Uterus (tissue), 2 donors: ENCODE results near the gene MAN2B2.

Source experiments
- POLR2A ChIP-seq, 2 donors: fragments of 450-650 bp; IDR thresholded peaks; one replicate each; pipeline ENCODE4 v1.6.1; 2016; ENCODE audit warnings: antibody characterized with exemption in 2 of 2, mild to moderate bottlenecking in 1 of 2, moderate library complexity in 1 of 2
- TF ChIP-seq, protein P1 (sequence below), 4 experiments: fragments of 200-600 bp in 2 of 4; fragments of 450-650 bp in 2 of 4; sonication (generic) in 2 of 4; IDR thresholded peaks; one replicate each; pipeline ENCODE4 v1.5.1; 2016 to 2019; ENCODE audit warnings: antibody characterized with exemption in 4 of 4, mild to moderate bottlenecking in 2 of 4, moderate library complexity in 1 of 4

DNA sequence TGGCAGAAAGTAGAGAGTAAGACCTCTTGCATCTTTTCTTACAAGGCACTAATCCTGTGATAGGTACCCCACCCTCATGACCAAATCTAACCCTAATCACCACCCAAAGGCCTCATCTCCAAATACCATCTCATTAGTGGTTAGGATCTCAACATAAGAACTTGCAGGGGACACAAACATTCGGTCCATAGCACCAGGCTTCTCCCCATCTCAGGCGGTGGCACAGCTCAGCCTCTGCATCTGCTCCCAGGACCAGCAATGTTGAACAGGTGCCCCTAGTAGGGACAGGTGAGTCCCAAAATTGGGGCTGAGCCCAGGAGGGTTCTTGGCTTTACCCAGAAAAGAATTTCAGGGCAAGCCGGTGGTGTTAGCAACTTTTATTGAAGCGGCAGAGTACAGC lies 57.1 kb downstream of the MAN2B2 start:
- TF ChIP-seq, protein P1, sequence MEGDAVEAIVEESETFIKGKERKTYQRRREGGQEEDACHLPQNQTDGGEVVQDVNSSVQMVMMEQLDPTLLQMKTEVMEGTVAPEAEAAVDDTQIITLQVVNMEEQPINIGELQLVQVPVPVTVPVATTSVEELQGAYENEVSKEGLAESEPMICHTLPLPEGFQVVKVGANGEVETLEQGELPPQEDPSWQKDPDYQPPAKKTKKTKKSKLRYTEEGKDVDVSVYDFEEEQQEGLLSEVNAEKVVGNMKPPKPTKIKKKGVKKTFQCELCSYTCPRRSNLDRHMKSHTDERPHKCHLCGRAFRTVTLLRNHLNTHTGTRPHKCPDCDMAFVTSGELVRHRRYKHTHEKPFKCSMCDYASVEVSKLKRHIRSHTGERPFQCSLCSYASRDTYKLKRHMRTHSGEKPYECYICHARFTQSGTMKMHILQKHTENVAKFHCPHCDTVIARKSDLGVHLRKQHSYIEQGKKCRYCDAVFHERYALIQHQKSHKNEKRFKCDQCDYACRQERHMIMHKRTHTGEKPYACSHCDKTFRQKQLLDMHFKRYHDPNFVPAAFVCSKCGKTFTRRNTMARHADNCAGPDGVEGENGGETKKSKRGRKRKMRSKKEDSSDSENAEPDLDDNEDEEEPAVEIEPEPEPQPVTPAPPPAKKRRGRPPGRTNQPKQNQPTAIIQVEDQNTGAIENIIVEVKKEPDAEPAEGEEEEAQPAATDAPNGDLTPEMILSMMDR (IDR thresholded peaks at IDR 0.05), result no peak
- no peak for TF ChIP-seq POLR2A (IDR thresholded peaks at IDR 0.05)
